ENCODE data around the gene SPNS2.
A peak's percentile ranks its signal among the peaks of the same experiment; 100 is the strongest.

The SPNS2 gene

DNA sequence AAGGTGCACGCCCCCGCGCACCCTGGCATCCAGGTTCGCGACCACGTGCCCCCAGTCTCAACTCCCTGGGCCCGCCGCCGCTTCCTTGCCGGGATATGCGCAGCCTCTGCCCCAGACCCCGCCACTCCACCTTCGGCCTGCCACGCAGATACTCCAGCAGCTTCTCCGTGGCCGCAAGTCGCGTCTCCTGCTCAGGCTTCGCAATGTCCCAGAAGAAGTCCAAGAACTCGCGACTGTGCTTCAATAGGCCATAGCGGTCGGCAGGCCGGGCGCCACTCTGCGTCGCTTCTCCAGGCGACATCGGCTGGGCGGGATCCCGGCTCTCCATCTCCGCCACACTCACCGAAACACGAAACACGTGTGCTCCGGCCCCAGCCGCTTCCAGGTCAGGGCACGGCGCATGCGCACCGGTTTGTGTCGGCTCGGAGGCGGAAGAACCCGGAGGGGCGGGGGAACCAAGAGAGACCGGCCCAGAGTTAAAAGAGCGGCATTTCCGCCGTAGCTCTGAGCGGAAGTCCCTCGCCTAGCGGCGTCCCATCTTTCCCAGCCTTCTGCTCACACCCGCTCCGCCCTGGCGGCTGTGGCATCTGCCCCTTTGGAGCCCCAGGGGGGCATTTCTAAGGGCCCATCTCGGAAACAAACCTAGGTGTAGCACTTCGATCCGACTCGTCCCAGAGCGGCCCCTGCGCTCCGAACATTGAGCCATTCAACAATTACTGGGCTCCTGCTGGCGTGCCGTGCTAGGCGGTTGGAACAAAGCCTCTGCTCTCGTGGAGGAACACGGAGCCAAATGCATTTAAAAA is 56.5 kb downstream of the SPNS2 start, which contains the start of gene MYBBP1A:
MYBBP1A (minus strand) TSS at position 388 of the 803 bp plus-strand sequence; CDS start at position 328, 60 bp downstream.
- Histone ChIP-seq H3K27ac (ENCODE audit: low read length) (peak within 1 kb of the TSS; percentile 58), H3K9ac (ENCODE audit: low read length in 2 of 2) (peak within 1 kb of the TSS; percentile 79 to 92), H3K4me1 (ENCODE audit: control insufficient read depth, insufficient read depth, low read length) (peaks cover 24% of the 10 kb centered on the region), H3K27me3 (ENCODE audit: control insufficient read depth in 1 of 2, insufficient read depth in 2 of 2, low read length in 2 of 2) (no peaks in the 10 kb centered on the region), H3K9me3 (ENCODE audit: control insufficient read depth in 2 of 2, low read length in 2 of 2) (no peaks in the 10 kb centered on the region), H3K4me3 (ENCODE audit: low read length in 2 of 2) (peak within 1 kb of the TSS; percentile 94 to 97), H3K36me3 (ENCODE audit: control insufficient read depth in 2 of 2, insufficient read depth in 2 of 2, low read length in 2 of 2) (peaks cover 12 to 22% of the 10 kb centered on the region in 2 donors)

DNA sequence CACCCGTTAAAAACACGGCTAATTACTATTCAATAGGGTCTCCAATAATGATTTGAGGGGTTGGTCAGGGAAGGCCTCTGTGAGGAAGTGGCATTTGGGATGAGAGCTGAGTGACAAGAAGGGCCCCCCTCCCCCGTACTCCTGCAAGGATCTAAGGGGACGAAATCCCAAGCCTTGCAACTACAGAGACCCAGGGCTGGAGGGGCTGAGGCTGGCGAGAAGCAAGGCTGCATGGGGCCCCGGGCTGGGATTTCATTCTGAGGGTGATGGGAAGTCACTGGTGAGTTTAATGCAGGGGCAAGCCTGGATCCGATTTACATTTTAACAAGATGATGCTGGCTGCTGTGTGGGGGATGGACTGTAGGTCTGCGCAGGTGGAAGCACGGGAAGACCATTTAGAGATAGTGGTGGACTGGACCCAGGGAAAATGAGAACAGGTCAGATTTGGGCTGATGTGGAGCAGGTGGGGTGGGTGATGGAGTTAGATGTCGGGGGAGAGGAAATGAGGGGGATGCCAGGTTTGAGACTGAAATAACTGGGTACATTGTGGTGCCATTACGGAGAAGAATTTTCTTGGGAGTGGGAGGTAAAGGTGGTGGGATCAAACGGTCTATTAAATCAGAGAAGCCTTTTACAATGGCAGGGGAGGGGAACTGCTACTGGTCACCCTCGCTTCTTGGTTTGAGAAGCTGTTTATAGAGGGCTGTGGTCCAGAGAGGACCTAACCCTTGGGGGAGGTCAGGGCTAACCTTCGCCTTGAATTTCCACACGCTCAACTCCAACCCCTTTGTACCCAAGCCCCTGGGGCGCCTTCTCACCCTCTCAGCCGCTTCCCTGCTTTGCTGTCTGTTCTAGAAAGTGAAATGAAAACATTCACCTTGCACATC is 57.4 kb downstream of the SPNS2 start:
- peaks cover 8 to 15% of the 10 kb centered on the region in 2 donors for H3K36me3 ChIP-seq (ENCODE audit: control insufficient read depth in 2 of 2, insufficient read depth in 2 of 2, low read length in 2 of 2)

DNA sequence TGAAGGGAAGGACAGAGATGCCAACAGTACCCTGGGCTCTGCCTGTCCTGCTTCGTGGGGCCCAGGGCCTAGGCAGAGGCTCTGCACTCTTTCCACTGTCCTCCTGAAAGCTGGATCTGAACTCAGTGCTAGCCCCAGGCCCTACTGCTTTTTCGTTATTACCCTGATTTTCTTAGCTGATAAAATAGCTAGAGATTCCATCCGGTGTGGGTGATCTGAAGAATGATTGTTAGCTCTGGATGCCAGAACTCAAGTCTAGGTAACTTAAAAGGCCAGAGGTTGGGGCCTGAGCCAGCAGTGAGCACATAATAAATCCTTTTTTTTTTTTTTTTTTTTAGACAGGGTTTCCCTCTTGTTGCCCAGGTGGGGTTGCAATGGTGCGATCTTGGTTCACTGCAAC is 58.3 kb downstream of the SPNS2 start:
- no peaks in the 10 kb centered on the region for H3K27me3 ChIP-seq (ENCODE audit: control insufficient read depth in 1 of 2, insufficient read depth in 2 of 2, low read length in 2 of 2)
- H3K4me1 ChIP-seq (ENCODE audit: control insufficient read depth, insufficient read depth, low read length), result peaks cover 24% of the 10 kb centered on the region
- H3K9ac ChIP-seq (ENCODE audit: low read length in 2 of 2), result no peak overlapping the region
- H3K4me3 ChIP-seq (ENCODE audit: low read length in 2 of 2), result no peak overlapping the region
- H3K36me3 ChIP-seq (ENCODE audit: control insufficient read depth in 2 of 2, insufficient read depth in 2 of 2, low read length in 2 of 2), result peaks cover 3 to 9% of the 10 kb centered on the region in 2 donors
- no peaks in the 10 kb centered on the region for H3K9me3 ChIP-seq (ENCODE audit: control insufficient read depth in 2 of 2, low read length in 2 of 2)
- no peak overlapping the region for H3K27ac ChIP-seq (ENCODE audit: low read length)

More for the DNA sequence above, 57.4 kb downstream of the SPNS2 start:
- Histone ChIP-seq H3K4me1 (ENCODE audit: control insufficient read depth, insufficient read depth, low read length) (peaks cover 24% of the 10 kb centered on the region), H3K4me3 (ENCODE audit: low read length in 2 of 2) (peak overlapping the region; percentile 94 to 97), H3K9me3 (ENCODE audit: control insufficient read depth in 2 of 2, low read length in 2 of 2) (no peaks in the 10 kb centered on the region), H3K9ac (ENCODE audit: low read length in 2 of 2) (peak overlapping the region; percentile 79 to 92), H3K27me3 (ENCODE audit: control insufficient read depth in 1 of 2, insufficient read depth in 2 of 2, low read length in 2 of 2) (no peaks in the 10 kb centered on the region), H3K27ac (ENCODE audit: low read length) (peak overlapping the region; percentile 58)

DNA sequence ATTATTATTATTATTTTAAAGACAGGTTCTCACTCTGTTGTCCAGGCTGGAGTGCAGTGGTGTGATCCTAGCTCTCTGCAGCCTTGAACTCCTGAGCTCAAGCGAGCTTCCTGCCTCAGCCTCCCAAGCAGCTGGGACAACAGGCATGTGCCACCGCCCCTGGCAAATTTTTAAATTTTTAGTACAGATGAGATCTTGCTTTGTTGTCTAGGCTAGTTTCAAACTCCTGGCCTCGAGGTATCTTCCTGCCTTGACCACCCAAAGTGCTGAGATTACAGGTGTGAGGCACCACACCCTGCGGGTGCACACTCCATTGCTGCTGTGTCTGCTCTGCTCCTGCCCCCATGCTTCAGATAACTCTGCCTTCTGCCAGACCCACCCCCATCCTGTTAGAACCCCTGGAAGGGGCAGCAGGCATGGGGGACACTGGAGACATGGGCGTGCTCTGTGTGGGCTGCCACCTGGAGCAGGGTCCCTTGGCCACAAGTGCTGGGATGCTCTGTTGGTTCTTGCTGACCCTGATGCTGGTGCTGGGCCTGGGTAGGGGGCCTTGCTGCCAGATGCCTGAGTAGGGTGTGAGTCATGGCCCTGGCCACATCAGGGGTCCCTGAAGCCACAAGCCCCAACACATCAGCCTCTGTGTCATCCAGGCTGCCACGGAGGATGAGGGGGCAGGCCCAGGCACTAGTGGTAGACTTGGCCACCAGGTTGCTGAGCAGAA is 59.1 kb downstream of the SPNS2 start:
- H3K4me3 ChIP-seq (ENCODE audit: low read length in 2 of 2), result no peak overlapping the region
- H3K9ac ChIP-seq (ENCODE audit: low read length in 2 of 2), result no peak overlapping the region
- H3K27ac ChIP-seq (ENCODE audit: low read length), result no peak overlapping the region
- peaks cover 24% of the 10 kb centered on the region for H3K4me1 ChIP-seq (ENCODE audit: control insufficient read depth, insufficient read depth, low read length)
- peaks cover 3 to 4% of the 10 kb centered on the region in 2 donors for H3K36me3 ChIP-seq (ENCODE audit: control insufficient read depth in 2 of 2, insufficient read depth in 2 of 2, low read length in 2 of 2)
- H3K27me3 ChIP-seq (ENCODE audit: control insufficient read depth in 1 of 2, insufficient read depth in 2 of 2, low read length in 2 of 2), result peaks cover under 1% of the 10 kb centered on the region in 2 donors
- no peaks in the 10 kb centered on the region for H3K9me3 ChIP-seq (ENCODE audit: control insufficient read depth in 2 of 2, low read length in 2 of 2)

DNA sequence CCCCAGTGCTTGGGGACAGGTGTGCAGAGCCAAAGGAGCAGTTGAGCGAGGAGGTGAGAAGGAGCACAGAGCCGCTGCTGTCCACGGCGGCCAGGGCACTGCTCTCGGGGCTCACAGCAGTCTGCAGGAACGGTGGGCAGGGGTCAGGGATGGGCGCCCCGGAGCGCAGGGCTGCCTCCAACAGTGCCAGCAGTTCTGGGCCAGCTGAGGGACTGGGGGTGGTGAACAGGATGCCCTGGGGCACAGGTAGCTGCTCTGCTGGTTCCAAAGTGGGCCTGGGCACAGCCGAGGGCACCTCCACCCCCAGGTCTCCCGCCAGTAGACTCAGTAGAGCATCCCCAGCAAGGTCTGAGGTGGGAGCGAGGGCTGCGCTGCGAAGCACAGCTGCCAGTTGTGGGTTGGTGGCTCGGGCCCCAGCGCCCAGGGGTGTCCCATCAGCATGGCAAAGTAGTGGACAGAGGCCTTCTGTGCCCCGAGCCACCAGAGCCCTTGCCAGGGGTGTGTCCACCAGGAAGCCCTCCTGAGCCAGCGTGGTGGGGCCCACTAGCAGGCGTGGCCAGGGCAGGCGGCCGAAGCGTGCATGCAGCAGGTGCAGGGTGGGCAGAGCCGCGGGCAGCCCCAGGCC is 59.8 kb downstream of the SPNS2 start:
- no peak overlapping the region for H3K4me3 ChIP-seq (ENCODE audit: low read length in 2 of 2)
- peaks cover 24% of the 10 kb centered on the region for H3K4me1 ChIP-seq (ENCODE audit: control insufficient read depth, insufficient read depth, low read length)
- no peaks in the 10 kb centered on the region for H3K36me3 ChIP-seq (ENCODE audit: control insufficient read depth in 2 of 2, insufficient read depth in 2 of 2, low read length in 2 of 2)
- peaks cover 3 to 6% of the 10 kb centered on the region in 2 donors for H3K27me3 ChIP-seq (ENCODE audit: control insufficient read depth in 1 of 2, insufficient read depth in 2 of 2, low read length in 2 of 2)
- no peaks in the 10 kb centered on the region for H3K9me3 ChIP-seq (ENCODE audit: control insufficient read depth in 2 of 2, low read length in 2 of 2)
- no peak overlapping the region for H3K9ac ChIP-seq (ENCODE audit: low read length in 2 of 2)
- H3K27ac ChIP-seq (ENCODE audit: low read length), result no peak overlapping the region

DNA sequence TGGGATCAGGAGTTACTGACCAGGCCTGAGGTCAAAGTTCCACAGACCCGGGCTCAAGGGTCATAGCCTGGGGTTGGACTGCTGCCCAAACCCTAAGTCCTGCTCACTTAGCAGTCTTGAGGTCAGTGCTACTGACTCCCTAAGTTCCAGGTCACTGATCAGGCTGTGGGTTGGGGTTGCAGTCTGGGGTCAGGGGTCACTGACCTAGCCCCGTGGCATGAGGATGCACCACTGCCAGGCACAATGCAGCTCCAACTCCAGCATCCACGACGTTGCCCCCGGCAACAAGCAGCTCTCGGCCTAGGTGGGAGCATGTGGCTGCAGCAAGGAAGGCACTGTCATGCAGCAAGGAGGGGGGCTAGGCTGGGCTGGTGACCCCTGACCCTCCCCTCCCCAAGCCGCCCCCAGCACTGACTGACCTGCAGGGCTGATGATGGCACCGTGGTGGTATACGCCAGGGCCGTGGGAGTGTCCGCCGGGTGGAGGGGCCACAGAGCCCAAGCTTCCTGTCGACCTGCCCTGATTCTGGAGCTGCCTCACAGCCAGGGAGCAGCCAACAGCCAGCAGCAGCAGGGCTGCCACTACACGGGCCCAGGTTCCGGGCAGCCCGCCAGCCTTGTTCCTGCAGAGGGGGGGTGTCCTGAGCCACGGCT is 60.6 kb downstream of the SPNS2 start:
- H3K27me3 ChIP-seq (ENCODE audit: control insufficient read depth in 1 of 2, insufficient read depth in 2 of 2, low read length in 2 of 2), result peaks cover 3 to 6% of the 10 kb centered on the region in 2 donors
- no peaks in the 10 kb centered on the region for H3K36me3 ChIP-seq (ENCODE audit: control insufficient read depth in 2 of 2, insufficient read depth in 2 of 2, low read length in 2 of 2)
- no peak overlapping the region for H3K9ac ChIP-seq (ENCODE audit: low read length in 2 of 2)
- no peak overlapping the region for H3K27ac ChIP-seq (ENCODE audit: low read length)
- H3K4me1 ChIP-seq (ENCODE audit: control insufficient read depth, insufficient read depth, low read length), result peaks cover 18% of the 10 kb centered on the region
- no peak overlapping the region for H3K4me3 ChIP-seq (ENCODE audit: low read length in 2 of 2)
- no peaks in the 10 kb centered on the region for H3K9me3 ChIP-seq (ENCODE audit: control insufficient read depth in 2 of 2, low read length in 2 of 2)

DNA sequence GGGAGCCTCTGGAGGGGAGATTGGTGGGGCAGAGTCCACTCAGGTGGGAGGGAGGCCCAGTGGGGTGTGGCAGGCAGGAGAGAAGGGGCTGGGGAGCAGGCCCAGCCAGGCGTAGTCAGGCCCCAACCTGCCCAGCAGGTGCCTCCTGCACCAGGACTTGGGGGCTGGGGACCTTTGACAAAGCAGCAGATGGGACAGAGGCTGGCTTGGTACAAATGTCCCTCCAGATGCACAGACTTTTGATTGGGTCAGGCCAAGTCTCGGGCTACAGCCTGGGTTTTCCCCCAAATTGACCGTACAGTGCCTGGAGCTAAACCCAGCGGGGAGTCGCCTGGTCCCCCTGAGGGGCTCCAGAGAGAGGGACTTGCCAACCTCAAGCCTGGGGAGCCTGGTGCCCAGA is 61.3 kb downstream of the SPNS2 start:
- no peak overlapping the region for H3K9ac ChIP-seq (ENCODE audit: low read length in 2 of 2)
- no peaks in the 10 kb centered on the region for H3K36me3 ChIP-seq (ENCODE audit: control insufficient read depth in 2 of 2, insufficient read depth in 2 of 2, low read length in 2 of 2)
- H3K9me3 ChIP-seq (ENCODE audit: control insufficient read depth in 2 of 2, low read length in 2 of 2), result no peaks in the 10 kb centered on the region
- H3K27ac ChIP-seq (ENCODE audit: low read length), result no peak overlapping the region
- H3K4me1 ChIP-seq (ENCODE audit: control insufficient read depth, insufficient read depth, low read length), result peaks cover 11% of the 10 kb centered on the region
- H3K27me3 ChIP-seq (ENCODE audit: control insufficient read depth in 1 of 2, insufficient read depth in 2 of 2, low read length in 2 of 2), result peaks cover 3 to 6% of the 10 kb centered on the region in 2 donors
- H3K4me3 ChIP-seq (ENCODE audit: low read length in 2 of 2), result no peak overlapping the region

DNA sequence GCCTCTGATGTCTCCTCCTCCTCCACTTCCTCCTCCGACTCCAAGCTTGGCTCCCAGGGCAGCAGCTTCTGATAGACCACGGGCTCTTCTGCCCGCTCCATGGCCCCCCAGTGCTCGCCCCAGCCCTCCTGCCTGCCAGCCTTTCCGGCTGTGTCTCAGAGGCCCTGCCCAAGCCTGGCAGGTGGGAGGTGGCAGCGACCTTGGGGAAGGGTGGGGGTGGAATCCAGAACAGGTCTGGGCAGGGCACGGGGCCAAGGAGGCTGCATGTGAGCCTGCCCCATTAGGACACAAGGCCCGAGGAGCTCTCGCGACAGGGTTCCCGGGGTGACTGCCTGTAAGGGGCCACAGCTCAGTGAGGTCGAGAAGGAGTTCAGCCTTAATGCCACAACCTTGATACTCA is 61.7 kb downstream of the SPNS2 start, which contains the start of gene GGT6:
GGT6 (minus strand) TSS at position 157 of the 400 bp plus-strand sequence; CDS start at position 101, 56 bp downstream.
- Histone ChIP-seq H3K9me3 (ENCODE audit: control insufficient read depth in 2 of 2, low read length in 2 of 2) (no peaks in the 10 kb centered on the region), H3K9ac (ENCODE audit: low read length in 2 of 2) (no peak within 1 kb of the TSS), H3K4me3 (ENCODE audit: low read length in 2 of 2) (no peak within 1 kb of the TSS), H3K27me3 (ENCODE audit: control insufficient read depth in 1 of 2, insufficient read depth in 2 of 2, low read length in 2 of 2) (peaks cover 3 to 6% of the 10 kb centered on the region in 2 donors), H3K27ac (ENCODE audit: low read length) (no peak within 1 kb of the TSS), H3K4me1 (ENCODE audit: control insufficient read depth, insufficient read depth, low read length) (peaks cover 7% of the 10 kb centered on the region), H3K36me3 (ENCODE audit: control insufficient read depth in 2 of 2, insufficient read depth in 2 of 2, low read length in 2 of 2) (no peaks in the 10 kb centered on the region)

DNA sequence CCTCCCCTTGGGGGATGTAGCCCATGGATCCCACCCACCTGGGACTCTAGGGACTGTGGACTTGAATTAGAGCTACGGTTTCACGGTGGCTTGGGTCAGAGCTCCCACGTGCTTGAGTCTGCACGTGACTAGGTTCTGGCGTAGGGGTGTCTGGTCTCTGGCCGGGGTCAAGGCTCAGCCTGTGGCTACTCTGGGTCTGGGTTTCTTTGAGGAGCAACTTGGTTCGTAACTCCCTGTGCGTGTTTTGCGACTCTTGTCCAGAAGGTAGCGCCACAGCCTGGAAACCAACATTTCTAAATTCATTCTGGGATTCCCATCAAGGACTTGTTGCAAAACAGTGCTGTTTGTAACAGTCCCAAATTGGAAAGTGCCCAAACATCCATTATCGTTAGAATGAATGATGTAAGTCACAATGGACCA is 62.2 kb downstream of the SPNS2 start:
- Histone ChIP-seq H3K9me3 (ENCODE audit: control insufficient read depth in 2 of 2, low read length in 2 of 2) (no peaks in the 10 kb centered on the region), H3K9ac (ENCODE audit: low read length in 2 of 2) (no peak overlapping the region), H3K4me1 (ENCODE audit: control insufficient read depth, insufficient read depth, low read length) (peaks cover 4% of the 10 kb centered on the region), H3K36me3 (ENCODE audit: control insufficient read depth in 2 of 2, insufficient read depth in 2 of 2, low read length in 2 of 2) (no peaks in the 10 kb centered on the region), H3K27ac (ENCODE audit: low read length) (no peak overlapping the region), H3K4me3 (ENCODE audit: low read length in 2 of 2) (no peak overlapping the region), H3K27me3 (ENCODE audit: control insufficient read depth in 1 of 2, insufficient read depth in 2 of 2, low read length in 2 of 2) (peaks cover 3 to 6% of the 10 kb centered on the region in 2 donors)
